ENCODE data around the gene ST7L.
"Not testable (repeated sequence)": the region's sequence is repeated elsewhere in the genome, so short reads cannot be mapped to it uniquely, and the experiment has no call there.

GRCh38 chr1:112624493-112624892 is 5.6 kb upstream of the ST7L start:
- TF ChIP-seq YY1 (IDR thresholded peaks at IDR 0.05; ENCODE audit: insufficient read depth, insufficient read length); SUZ12 (IDR thresholded peaks at IDR 0.05; ENCODE audit: extremely low read depth, insufficient read depth, insufficient read length); ZNF274 (IDR thresholded peaks at IDR 0.05; ENCODE audit: low read depth, low read length): not testable (repeated sequence)

All from NT2/D1 (cell line).